ENCODE results near the gene MAN1A1.

Gene MAN1A1

GRCh38 chr6:119179842-119180241 is 169.7 kb downstream of the MAN1A1 start:
- no peaks in the 10 kb centered on the region for H3K9me3 ChIP-seq (ENCODE audit: control insufficient read depth, insufficient read depth, low read length)
- H3F3A ChIP-seq (ENCODE audit: control insufficient read depth, insufficient read depth) = no peaks in the 10 kb centered on the region
- H3K27ac ChIP-seq (ENCODE audit: low read depth, low read length) = no peak overlapping the region
- H3K4me3 ChIP-seq (ENCODE audit: low read length) = no peak overlapping the region
- no peaks in the 10 kb centered on the region for H3K27me3 ChIP-seq (ENCODE audit: control insufficient read depth, low read length)
- no peaks in the 10 kb centered on the region for H4K20me1 ChIP-seq (ENCODE audit: control insufficient read depth, insufficient read depth, low read depth, low read length)
- H3K9me2 ChIP-seq (replicated peaks; ENCODE audit: control insufficient read depth, low read length) = no peaks in the 10 kb centered on the region
- no peaks in the 10 kb centered on the region for H3K79me2 ChIP-seq (ENCODE audit: control insufficient read depth, low read length)
- H3K4me2 ChIP-seq (ENCODE audit: low read length) = no peak overlapping the region
- H3K4me1 ChIP-seq (ENCODE audit: control insufficient read depth, low read length) = no peaks in the 10 kb centered on the region
- TF ChIP-seq CTCF (IDR thresholded peaks at IDR 0.05; ENCODE audit: low read depth, low read length, poor library complexity, severe bottlenecking) = no peak
- no peak for TF ChIP-seq EZH2phosphoT487 (IDR thresholded peaks at IDR 0.05; ENCODE audit: borderline replicate concordance, low read length)
- H3K36me3 ChIP-seq (ENCODE audit: control insufficient read depth, low read length) = no peaks in the 10 kb centered on the region

- no peaks in the 10 kb centered on the region for H3K27me3 ChIP-seq (ENCODE audit: control insufficient read depth, low read length)
- no peaks in the 10 kb centered on the region for H3K36me3 ChIP-seq (ENCODE audit: control insufficient read depth, low read length)
- no peak overlapping the region for H3K4me3 ChIP-seq (ENCODE audit: low read length)
- no peaks in the 10 kb centered on the region for H3F3A ChIP-seq (ENCODE audit: control insufficient read depth, insufficient read depth)
- no peak for TF ChIP-seq CTCF (IDR thresholded peaks at IDR 0.05; ENCODE audit: low read depth, low read length, poor library complexity, severe bottlenecking)
- no peaks in the 10 kb centered on the region for H4K20me1 ChIP-seq (ENCODE audit: control insufficient read depth, insufficient read depth, low read depth, low read length)
- no peaks in the 10 kb centered on the region for H3K9me3 ChIP-seq (ENCODE audit: control insufficient read depth, insufficient read depth, low read length)
- no peak overlapping the region for H3K4me2 ChIP-seq (ENCODE audit: low read length)
- no peak overlapping the region for H3K27ac ChIP-seq (ENCODE audit: low read depth, low read length)
- no peaks in the 10 kb centered on the region for H3K9me2 ChIP-seq (replicated peaks; ENCODE audit: control insufficient read depth, low read length)
- no peaks in the 10 kb centered on the region for H3K4me1 ChIP-seq (ENCODE audit: control insufficient read depth, low read length)
- H3K79me2 ChIP-seq (ENCODE audit: control insufficient read depth, low read length) = no peaks in the 10 kb centered on the region
These were observed 170.5 kb downstream of the MAN1A1 start for GRCh38 chr6:119179062-119179461.

GRCh38 chr6:119176445-119176844 is 173.1 kb downstream of the MAN1A1 start:
- Histone ChIP-seq H3K4me1 (ENCODE audit: control insufficient read depth, low read length) (no peaks in the 10 kb centered on the region), H3K4me2 (ENCODE audit: low read length) (no peak overlapping the region), H3K79me2 (ENCODE audit: control insufficient read depth, low read length) (no peaks in the 10 kb centered on the region), H3F3A (ENCODE audit: control insufficient read depth, insufficient read depth) (no peaks in the 10 kb centered on the region), H3K9me3 (ENCODE audit: control insufficient read depth, insufficient read depth, low read length) (no peaks in the 10 kb centered on the region), H3K27me3 (ENCODE audit: control insufficient read depth, low read length) (no peaks in the 10 kb centered on the region), H3K9me2 (replicated peaks; ENCODE audit: control insufficient read depth, low read length) (no peaks in the 10 kb centered on the region), H3K27ac (ENCODE audit: low read depth, low read length) (no peak overlapping the region), H3K4me3 (ENCODE audit: low read length) (no peak overlapping the region), H3K36me3 (ENCODE audit: control insufficient read depth, low read length) (no peaks in the 10 kb centered on the region), H4K20me1 (ENCODE audit: control insufficient read depth, insufficient read depth, low read depth, low read length) (no peaks in the 10 kb centered on the region)
- no peak for TF ChIP-seq EZH2phosphoT487 (IDR thresholded peaks at IDR 0.05; ENCODE audit: borderline replicate concordance, low read length)
- no peak for TF ChIP-seq CTCF (IDR thresholded peaks at IDR 0.05; ENCODE audit: low read depth, low read length, poor library complexity, severe bottlenecking)
